Gastroesophageal sphincter (tissue), 3 donors: ENCODE measurements around the gene KIF26B.

ENCODE experiments used
- CTCF ChIP-seq, 4 experiments: fragments of 200-600 bp in 2 of 4; fragments of 450-650 bp in 2 of 4; sonication (generic) in 1 of 4; IDR thresholded peaks; one replicate each; pipeline ENCODE4 v1.5.1; 2017 to 2019; ENCODE audit warnings: antibody characterized with exemption in 4 of 4, mild to moderate bottlenecking in 2 of 4, moderate library complexity in 2 of 4
- EP300 ChIP-seq: sonication (generic); formaldehyde crosslinking; IDR thresholded peaks from one replicate; pipeline ENCODE4 v1.6.1; 2017; ENCODE audit warnings: antibody characterized with exemption, mild to moderate bottlenecking

- TF ChIP-seq CTCF (IDR thresholded peaks at IDR 0.05), result no peak
- no peak for TF ChIP-seq EP300
Measured at GRCh38 chr1:245345191-245345884, 190.6 kb downstream of the KIF26B start.
